HG03095 (cell line): ENCODE data around the gene WNT16.
A peak's percentile ranks its signal among the peaks of the same experiment; 100 is the strongest.
"Not testable (repeated sequence)": the region's sequence is repeated elsewhere in the genome, so short reads cannot be mapped to it uniquely, and the experiment has no call there.

Experiments
- ATAC-seq: cut with Tn5 transposase; IDR thresholded peaks from one replicate; pipeline ENCODE4 v1.9.1; 2021; ENCODE audit warnings: moderate library complexity; ENCODE audit not compliant: unreplicated experiment

The WNT16 gene

DNA sequence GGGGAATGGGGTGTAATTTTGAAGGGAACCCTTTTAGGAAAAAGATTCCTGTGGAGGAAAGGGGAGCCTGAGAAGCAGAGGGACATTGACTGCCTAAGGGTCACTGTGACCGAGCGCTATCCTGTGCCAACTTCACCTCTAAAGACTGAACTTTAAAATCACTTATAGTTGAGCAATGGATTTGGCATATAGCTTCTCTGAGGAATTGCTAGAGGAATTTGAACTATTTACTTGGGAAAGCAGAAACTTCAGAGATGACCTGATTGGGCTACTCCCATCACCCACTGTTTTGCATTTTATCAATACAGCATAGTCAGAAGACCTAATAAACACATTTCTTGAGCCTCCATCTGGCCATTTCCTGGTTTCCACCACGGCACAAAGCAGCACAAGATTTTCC, 23.7 kb upstream of the WNT16 start:
- ATAC-seq, result no peak

DNA sequence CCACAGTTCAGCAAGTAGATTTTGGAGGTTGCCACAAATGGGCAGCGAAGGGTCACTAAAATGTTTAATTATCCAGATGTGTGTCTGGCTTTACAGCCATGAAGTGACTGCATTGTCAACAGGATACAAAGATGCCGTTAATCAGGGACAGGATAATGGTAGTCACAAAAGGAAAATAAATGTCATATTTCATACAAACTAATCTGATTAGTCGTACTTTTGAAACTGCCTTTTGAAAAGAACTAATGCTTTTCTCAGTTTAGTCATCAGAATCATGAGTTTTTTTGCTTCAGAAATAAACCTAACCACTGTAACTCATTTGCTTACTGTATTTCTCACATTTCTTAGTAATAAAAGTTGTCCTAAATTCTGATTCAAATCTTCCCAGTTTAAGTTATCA, 22.2 kb upstream of the WNT16 start:
- no peak for ATAC-seq

DNA sequence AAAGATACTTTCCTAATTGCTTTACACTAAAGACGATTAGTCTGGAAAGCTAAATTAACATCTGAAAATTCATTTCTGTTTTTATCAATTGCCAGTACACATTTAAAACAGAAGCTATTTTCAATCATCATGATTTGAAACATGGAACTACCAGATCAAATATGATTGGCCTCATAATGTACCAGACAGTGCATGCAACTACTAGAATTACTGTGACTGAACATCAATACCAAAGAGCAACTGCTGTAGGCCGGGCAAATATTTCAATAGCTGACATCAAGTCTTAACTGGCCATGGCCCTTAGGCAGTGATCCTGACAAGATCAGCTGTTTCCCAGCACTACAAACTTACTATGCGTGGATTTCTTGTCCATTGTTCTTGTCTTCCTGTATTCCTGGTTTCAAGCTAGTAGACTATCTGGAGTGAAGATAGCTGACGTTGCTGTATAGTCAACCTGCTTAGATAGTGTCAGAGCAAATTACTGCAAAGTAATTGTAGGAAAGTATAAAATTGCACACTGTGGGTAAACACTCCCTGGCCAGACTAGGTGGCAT, 21.7 kb upstream of the WNT16 start:
- no peak for ATAC-seq

DNA sequence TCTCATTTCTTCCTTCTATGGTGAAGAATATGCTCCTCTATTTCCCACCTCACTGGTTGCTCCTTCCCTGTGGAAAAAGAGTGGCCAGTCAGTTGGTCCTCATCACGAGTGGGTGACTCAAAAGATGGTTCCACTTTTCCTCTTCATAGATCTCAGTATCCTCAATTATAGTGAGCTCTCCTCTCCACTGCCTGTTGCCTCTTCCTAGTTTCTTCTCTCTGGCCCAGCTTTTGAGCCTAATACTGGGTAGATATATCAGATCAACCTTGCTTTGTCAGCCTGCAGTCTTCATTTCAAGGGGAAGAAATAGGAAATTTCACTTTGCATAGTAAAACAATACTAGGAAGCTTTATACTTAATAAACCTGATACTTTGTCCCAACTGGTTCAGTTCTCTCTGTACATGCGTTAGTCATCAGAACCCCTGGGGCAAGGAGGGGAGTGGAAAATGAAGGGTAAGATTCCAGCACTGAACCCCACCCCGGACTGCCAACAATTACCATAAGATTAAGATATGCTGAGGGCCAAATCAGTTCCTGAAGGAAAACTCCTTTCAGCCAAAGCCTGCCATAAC, 15.5 kb upstream of the WNT16 start:
- no peak for ATAC-seq

DNA sequence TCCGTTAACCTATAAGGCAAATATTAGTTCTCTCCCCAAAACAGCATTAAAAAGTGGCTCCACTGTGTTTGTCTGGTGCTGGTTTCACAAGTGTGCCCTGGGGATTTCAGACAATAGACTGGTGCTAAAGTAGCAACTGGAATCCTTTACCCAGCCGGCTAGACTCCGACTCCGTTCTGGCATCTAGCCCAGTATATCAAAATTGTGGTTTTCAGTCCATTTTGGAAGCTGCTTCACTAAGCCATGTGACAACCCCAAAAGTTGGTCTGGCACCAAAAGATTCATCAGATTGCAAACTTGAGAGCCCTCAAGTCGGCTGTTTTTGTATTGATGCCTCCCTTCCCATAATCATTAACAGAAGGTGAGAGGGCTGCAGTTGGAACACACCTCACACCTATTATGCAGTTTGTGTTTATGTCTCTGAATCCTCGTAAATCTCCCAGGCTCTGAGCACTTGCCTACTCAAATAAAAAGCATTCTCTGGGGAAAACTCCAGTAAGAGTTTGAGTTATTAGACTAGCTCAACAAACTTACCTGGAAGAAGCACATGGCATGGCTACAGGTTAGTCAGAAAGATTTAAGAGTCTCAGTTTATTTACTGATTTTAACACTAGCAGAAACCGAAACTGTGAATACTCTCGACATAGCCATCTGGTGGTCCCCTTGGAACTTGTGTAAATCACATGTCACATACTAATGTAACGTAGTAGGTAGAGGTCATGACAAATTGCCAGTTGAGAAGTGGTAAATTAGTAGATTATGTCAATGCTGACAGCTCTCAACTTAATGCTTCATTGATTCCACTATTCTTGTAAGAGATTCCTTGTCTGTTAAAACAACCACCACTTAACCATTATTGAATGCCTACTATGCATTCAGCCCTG, 14.8 kb upstream of the WNT16 start:
- ATAC-seq, result peak; percentile 94

DNA sequence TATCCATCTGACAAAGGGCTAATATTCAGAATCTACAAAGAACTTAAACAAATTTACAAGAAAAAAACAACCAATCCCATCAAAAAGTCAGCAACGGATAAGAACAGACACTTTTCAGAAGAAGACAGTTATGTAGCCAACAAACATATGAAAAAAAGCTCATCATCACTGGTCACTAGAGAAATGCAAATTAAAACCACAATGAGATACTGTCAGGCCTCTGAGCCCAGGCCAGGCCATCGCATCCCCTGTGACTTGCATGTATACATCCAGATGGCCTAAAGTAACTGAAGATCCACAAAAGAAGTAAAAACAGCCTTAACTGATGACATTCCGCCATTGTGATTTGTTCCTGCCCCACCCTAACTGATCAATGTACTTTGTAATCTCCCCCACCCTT, 13.6 kb upstream of the WNT16 start:
- ATAC-seq, result not testable (repeated sequence)

DNA sequence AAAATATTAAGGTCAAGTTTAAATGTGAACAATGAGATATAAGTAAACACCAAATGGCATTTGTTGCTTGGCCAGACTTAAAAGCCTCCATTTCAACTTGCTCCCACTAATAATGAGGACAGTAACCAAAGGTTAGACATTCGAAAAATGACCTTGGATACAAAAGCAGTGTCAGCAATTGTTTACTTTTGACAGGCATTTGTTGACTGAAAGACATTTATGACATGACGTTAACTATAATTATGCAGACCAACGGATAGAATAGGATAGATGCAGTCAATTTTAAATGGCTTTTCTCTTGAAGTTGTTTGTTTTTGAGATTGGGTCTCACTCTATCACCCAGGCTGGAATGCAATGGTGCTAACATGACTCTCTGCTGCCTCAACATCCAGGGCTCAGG, 6.3 kb upstream of the WNT16 start:
- ATAC-seq, result no peak

DNA sequence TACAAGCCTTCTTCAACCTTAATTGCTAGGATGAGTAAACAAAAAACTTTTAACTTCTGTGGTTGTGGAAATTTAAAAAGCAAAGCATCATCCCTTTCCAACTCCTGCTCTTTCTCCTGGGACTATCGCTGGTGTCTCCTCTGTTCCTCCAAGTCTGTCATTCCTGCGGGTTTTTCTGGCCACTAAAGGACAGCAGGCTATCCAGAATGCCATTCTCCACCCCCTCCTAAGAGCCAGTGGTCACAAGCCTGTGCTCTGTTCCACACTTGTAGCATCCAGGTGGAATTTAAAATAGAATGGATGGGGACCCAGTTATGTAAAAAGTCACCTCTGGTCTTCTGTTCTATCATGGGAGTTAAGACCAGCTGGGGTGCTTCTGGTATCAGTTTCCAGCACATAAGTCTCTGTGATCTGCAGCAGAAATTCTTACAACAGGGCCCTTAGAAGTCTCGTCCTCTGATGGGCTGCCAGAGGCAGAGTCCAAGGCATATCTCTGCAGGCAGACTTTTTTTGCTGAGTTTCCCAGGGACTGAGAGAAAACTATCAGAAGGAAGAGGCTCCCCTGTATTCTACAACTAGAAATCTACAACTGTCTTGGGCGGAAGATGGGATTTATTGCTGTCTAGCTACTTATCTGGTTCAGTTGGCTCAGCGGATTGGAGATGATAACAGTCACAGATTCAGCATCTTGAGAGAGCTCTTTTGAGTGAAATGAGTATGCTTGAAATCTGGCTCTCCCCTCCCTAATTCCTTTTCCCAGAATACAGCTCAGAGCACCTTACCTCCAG, 5.1 kb upstream of the WNT16 start:
- ATAC-seq, result no peak

DNA sequence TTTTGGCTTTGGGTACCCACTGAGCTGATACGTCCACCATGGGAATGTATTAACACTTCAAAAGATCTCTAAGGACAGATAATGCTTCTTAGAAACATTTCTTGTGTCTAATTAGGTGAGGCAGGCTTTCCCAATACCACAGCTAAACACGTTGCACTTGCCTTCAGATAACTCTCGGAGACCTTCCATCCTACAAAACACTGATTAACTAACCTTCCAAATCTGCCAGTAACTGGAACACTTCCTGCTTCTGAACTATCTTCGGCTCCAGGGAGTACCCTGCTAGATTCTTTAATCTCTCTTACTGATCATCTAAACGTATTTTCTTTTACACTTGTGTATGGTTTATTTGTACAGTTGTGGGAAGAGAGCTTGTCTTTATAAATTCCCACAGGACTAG, 1.1 kb upstream of the WNT16 start:
- no peak for ATAC-seq

DNA sequence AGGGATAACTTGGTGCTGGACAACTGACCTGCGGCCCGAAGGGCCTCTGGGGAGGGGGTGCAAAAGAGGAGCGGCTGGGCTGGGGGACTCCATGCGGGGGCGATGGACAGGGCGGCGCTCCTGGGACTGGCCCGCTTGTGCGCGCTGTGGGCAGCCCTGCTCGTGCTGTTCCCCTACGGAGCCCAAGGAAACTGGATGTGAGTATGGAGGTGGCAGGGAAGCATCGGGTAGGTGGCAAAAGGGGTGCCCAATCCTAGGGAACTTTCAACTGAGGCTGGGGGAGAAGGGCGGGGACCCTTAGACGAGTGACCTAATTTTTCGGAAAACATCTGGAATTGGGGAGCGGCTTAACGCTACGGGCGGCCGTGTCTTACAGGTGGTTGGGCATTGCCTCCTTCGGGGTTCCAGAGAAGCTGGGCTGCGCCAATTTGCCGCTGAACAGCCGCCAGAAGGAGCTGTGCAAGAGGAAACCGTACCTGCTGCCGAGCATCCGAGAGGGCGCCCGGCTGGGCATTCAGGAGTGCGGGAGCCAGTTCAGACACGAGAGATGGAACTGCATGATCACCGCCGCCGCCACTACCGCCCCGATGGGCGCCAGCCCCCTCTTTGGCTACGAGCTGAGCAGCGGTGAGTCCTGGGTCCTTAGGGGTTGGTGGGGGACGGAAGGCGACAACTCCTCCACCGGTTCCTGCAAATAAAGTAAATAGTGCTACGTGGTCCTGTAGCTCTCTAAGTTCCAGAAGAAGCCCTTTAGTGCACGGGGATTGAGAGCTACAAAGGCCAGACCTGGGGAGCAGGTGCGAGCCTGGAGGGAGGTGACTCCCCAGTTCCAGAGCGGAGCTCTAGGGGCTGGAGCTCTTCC, 622 bp downstream of the WNT16 start:
- no peak for ATAC-seq

DNA sequence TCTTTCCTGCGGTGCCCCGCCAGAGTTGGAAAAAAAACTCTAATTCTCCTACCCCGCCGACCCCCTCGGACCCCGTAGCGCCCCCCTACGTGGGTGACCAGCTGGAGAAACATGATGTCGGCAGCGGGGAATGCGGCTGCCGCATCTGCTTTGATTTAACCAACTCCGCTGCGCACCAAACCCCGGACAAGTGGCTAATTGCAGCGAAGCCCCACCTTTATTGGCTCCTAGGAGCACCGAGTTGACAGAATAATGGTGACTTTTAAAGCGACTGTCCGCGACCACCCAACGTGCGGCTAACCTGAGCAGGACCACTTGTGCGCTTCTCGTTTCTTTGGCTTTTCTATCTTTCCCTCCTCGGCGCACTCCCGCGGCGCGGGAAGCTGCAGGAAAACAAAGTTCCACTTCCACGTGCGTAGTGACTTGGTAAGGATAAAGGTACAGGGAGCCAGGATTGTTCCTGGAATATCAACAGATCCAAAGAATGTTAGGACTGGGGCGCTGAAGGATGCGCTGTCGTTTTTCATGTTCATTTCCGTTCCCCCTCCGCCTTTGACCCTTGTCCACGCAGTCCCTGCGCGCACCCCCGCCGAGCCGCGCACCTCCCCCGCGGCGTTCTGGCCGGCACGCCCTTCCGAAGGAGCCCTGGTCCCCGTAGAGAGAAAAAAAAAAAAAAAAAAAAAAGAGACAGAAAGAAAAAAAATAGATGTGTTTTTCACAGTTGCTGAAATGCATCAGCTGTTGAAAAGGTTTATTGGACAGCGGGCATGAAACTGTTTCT, 1.4 kb downstream of the WNT16 start:
- ATAC-seq, result no peak

DNA sequence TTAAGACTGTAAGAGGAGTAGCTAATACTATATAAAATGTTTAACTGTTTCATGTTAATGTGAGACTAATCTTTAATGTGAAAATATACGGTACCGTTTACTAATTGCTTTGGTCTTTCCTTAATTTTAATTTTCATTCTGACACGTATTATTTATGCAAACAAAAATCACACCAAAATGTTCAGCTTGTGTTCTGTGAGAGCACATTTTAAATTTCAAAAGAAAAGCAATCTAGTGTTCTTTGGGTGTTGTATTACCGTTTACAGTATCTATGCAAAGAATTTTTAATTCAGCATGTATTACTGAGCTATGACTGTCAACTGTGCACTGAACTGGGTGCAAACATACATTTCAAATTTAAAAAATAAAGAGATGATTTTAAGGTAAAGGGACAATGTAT, 2.2 kb downstream of the WNT16 start:
- ATAC-seq, result no peak

DNA sequence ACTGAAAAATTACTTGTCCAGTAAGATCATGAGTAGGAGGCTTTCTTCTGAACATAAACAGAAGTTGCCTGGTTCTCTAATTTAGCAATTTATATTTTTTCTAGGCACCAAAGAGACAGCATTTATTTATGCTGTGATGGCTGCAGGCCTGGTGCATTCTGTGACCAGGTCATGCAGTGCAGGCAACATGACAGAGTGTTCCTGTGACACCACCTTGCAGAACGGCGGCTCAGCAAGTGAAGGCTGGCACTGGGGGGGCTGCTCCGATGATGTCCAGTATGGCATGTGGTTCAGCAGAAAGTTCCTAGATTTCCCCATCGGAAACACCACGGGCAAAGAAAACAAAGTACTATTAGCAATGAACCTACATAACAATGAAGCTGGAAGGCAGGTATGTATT, 2.8 kb downstream of the WNT16 start:
- ATAC-seq, result no peak

DNA sequence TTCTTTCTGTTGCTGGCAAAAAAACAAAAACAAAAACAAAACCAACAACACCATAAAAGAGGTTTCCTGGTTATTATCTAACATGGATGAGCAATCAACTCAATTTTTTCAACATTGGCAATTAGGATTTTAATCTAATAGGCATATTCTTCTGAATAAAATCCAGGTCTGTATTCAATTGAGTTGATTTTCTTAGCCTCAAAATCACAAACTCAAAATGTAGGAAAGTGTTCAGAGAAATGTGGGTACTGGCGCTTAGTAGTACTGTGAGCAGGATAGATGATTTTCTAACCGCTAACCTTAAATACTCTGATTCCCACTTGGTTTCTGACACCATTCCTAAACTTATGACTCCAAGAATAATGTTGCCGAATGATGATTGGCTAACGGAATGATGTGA, 5.6 kb downstream of the WNT16 start:
- ATAC-seq, result no peak

DNA sequence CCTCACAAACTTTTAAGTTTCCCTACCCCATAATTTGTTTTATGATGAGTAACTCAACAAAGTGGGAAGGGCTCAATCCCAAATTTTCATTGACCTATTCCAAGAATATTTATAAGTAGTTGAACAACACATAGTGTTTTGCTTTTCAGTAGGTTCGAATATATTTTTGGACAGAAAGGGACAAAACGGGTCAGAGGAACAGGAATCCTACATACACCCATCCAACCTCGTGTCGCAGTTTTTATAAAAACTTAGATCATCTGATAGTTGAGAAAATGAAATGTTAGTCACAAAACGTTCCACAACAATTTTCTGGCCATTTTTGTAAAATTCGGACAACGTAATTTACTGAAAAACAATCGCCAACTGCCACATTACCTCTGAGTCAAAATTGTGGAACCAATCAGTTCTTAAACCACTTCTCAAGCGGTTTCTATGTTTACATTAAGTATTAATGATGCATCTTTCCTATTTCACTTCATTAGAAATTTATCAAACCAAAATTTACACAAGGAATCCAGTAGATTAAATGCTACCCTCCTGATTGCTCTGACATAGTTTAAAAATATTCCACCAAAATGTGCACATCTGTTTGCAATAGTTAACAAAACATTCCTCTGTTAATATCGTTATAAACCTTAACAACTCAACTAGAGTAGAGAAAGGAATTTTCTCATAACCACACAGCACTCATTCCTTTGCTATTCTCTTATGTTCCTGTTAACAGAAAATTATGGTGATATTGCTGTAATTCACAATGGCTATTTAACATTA, 6.3 kb downstream of the WNT16 start:
- no peak for ATAC-seq

DNA sequence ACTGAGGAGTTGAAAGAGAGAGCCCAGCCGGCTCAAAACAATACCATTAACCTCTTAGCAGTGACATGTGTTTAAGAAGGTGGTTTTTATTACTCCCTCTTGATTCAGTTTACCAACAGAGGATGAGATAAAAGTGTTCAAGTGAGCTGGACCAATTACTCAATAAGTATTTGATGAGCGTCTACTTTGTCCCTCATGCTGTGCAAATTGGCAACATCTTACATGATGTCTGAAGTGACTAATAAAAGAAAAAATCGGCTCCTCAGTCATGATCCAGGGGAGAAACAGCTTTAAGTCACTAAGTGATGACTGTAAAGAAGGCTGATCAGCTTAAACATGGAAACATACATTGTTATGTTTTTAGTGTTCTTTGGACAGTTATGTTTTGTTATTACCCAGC, 7.8 kb downstream of the WNT16 start:
- no peak for ATAC-seq

DNA sequence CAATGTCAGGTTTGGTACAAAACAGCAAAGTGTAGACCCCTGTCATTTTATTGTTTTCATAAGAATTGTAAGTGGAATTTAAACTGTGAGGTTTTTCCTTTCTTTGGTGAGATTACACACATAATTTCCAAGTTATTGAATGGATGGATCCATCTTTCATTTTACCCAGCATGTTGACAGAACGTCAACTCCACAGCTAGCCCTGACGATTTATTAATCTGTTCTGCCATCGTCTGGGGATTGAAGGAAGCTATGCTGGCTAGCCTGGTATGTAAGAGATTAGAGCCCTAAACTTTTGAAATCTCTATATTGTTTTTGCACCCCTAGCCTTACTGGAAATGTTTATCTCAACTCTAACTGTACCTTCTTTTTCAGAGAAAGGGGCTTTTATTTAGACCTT, 8.6 kb downstream of the WNT16 start:
- no peak for ATAC-seq

DNA sequence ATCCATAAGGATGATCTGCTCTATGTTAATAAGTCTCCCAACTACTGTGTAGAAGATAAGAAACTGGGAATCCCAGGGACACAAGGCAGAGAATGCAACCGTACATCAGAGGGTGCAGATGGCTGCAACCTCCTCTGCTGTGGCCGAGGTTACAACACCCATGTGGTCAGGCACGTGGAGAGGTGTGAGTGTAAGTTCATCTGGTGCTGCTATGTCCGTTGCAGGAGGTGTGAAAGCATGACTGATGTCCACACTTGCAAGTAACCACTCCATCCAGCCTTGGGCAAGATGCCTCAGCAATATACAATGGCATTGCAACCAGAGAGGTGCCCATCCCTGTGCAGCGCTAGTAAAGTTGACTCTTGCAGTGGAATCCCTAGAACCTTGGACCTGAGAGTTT, 10.3 kb downstream of the WNT16 start:
- ATAC-seq, result no peak

DNA sequence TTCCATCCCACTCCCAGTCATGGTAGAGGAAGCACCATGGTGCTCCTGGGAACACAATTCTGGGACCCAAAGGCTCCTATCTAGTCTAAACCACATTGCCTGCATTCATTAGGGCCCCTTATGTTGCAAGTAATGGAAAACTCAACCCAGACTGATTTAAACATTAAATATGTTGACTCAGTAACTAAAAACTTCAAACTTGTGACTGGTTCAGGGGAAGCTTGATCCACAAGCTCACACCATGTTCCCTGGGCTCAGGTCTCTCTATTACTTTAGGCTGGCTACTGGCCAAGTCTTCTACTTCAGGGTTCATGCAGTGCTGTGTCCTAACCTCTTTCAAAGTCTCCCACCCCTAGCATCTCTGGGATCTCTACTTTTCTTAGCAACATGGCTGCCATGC, 13.1 kb downstream of the WNT16 start:
- ATAC-seq, result no peak
